Right kidney (tissue), 9 donors: ENCODE results near the gene SLC39A3.

Source experiments
- DNase-seq: peaks from one replicate; pipeline ENCODE4 v3.0.0-alpha.2; 2016
- long read RNA-seq, 8 donors: transcript quantifications; one replicate each; lab custom pipeline, GENCODE V29; 2026

Gene SLC39A3
- long read RNA-seq, donor 1, transcript SLC39A3-201 (3 exons, 1,502 nt), result major isoform, 21 of 23 reads
- long read RNA-seq, donor 1, partial matches to known transcripts, result 0 of 23 reads
- long read RNA-seq, donor 1, other reads (novel, unspliced or antisense), result 0 of 23 reads
- long read RNA-seq, donor 2, transcript SLC39A3-201 (3 exons, 1,502 nt), result major isoform, 11 of 11 reads
- long read RNA-seq, donor 2, partial matches to known transcripts, result 0 of 11 reads
- long read RNA-seq, donor 2, other reads (novel, unspliced or antisense), result 0 of 11 reads
- long read RNA-seq, donor 3, transcript SLC39A3-201 (3 exons, 1,502 nt), result major isoform, 5 of 7 reads
- long read RNA-seq, donor 3, partial matches to known transcripts, result 0 of 7 reads
- long read RNA-seq, donor 3, other reads (novel, unspliced or antisense), result 0 of 7 reads
- long read RNA-seq, donor 4, transcript SLC39A3-201 (3 exons, 1,502 nt), result major isoform, 18 of 20 reads
- long read RNA-seq, donor 4, partial matches to known transcripts, result 0 of 20 reads
- long read RNA-seq, donor 4, other reads (novel, unspliced or antisense), result 0 of 20 reads
- long read RNA-seq, donor 5, transcript SLC39A3-201 (3 exons, 1,502 nt), result major isoform, 18 of 20 reads
- long read RNA-seq, donor 5, partial matches to known transcripts, result 0 of 20 reads
- long read RNA-seq, donor 5, other reads (novel, unspliced or antisense), result 0 of 20 reads
- long read RNA-seq, donor 6, transcript SLC39A3-201 (3 exons, 1,502 nt), result major isoform, 16 of 19 reads
- long read RNA-seq, donor 6, partial matches to known transcripts, result 0 of 19 reads
- long read RNA-seq, donor 6, other reads (novel, unspliced or antisense), result 0 of 19 reads
- long read RNA-seq, donor 7, result 0 reads
- long read RNA-seq, donor 8, transcript SLC39A3-201 (3 exons, 1,502 nt), result major isoform, 17 of 18 reads
- long read RNA-seq, donor 8, partial matches to known transcripts, result 0 of 18 reads
- long read RNA-seq, donor 8, other reads (novel, unspliced or antisense), result 0 of 18 reads

DNA sequence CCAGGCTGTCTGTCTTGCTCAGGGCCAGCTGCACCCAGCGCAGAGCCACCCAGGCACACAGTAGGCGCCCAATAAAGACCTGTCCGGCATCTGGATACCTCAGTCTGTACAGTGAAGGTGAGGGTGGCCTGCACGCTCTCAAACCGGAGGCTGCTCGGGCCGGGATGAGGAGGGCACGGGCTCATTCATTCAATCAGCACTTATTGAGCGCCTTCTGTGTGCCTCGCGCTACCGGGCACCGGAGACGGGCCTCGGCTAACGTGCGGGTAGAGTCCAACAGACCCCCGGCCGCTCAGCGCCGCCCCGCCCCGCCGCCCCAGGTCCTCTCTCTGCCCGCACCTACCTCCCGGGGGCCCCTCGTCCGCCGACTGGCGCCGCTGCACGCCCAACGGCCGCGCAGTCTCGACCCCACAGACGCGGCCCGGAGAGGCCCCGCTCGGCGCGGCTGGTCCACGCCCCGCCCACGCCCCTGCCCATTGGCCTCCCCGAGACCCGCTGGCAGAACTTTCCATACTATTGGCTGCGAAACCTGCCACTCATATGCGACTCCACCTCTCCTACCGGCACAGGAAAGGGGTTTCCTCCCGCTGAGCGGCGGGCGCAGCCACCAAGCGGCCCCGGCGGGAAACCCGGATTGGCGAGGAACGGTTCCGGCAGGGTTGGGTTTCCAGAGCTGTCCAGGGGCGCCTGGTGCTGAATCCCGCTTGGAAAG is at the start of gene SLC39A3:
Gene SLC39A3 (minus strand): TSS at position 416 of the 712 bp plus-strand sequence. CDS start 2,760 bp downstream, outside the sequence.
- DNase-seq, result peak; percentile 85

- no peak for DNase-seq
These were observed 48.4 kb upstream of the SLC39A3 start for GRCh38 chr19:2788237-2788636.

- DNase-seq, result no peak
These were observed 47.3 kb upstream of the SLC39A3 start for GRCh38 chr19:2787115-2787514.

DNA sequence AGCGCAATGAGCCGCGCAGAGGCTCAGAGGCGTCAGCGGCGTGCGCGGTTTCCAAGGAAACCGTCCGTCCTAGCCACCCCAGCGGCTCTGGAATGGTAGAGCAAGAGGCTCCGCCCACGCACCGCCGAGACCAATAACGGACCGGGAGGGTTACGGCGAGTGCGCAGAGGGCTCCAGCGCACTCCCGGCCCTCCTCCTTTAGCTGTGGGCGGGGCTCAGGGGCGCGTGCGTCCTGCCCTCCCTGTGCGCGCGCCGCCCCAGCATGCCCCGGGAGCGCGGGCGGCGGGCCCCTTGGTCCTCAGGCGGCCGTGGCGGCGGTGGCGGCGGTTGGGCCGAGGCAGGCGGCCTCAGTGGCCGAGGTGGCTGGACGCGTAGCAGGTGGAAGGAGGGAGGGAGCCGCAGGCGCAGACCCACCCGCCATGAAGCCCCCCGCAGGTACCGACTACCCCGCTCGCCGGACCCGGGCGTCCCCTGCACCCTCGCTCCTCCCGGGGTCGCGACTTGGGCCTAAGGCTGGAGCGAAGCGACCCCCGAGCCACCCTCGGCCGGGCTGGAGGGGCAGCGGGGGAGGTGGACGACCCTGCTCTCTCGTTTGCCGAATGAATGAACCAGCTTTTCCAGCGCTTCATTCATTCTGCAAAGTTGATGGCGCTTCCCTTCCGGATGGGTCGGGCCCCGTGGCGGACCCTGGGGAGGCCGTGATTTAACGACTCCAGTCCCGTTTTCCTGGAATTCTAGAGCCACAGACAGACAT is 45.6 kb upstream of the SLC39A3 start, which contains the start of gene THOP1:
Gene THOP1 (plus strand): TSS at position 260 of the 754 bp plus-strand sequence. CDS start 160 bp downstream, at position 420.
- peak; percentile 87 for DNase-seq

DNA sequence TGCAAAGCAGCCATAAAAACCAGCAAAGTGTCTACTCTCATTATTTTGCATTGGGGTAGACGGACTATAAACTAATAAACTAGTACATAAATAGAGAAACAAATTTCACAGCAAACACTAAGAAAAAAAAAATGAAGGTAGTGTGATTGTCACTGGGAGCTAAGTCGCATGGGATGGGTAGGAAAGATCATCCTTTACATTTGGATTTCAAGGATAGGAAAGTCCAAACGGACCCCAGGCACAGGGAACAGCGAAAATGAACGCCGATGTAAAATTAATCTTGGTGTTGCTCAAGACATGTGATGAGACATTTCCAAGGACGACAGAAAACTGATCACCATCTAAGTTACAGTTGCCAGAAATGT is 43.9 kb upstream of the SLC39A3 start:
- DNase-seq, result peak; percentile 11

GRCh38 chr19:2782936-2783780 is 43.3 kb upstream of the SLC39A3 start, which contains the start of gene SGTA:
Gene SGTA, minus strand, starts transcription at chr19:2783273. Its CDS starts 14,205 bp downstream, at chr19:2769068.
- peak; percentile 92 for DNase-seq

GRCh38 chr19:2782329-2782935 is 42.6 kb upstream of the SLC39A3 start:
- peak; percentile 10 for DNase-seq

DNA sequence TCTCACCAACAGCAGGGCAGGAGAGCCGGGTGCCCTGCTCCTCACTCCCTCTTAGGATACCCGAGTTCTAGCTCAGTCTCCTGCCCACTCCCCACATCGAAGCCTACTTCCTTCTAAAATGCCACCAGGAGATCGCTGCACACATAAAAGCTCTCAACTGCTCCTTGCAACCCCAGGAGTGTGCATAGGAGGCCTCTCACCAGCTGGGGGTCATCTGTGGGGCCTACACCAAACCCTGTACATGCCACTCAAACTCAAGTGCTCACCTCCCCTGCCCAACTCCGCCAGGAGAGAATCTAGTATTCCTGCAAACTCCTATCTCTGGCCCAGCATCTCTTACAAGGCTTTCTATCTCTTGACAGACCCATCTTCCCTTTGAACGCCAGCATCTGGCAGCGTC is 40.5 kb upstream of the SLC39A3 start:
- DNase-seq, result no peak

DNA sequence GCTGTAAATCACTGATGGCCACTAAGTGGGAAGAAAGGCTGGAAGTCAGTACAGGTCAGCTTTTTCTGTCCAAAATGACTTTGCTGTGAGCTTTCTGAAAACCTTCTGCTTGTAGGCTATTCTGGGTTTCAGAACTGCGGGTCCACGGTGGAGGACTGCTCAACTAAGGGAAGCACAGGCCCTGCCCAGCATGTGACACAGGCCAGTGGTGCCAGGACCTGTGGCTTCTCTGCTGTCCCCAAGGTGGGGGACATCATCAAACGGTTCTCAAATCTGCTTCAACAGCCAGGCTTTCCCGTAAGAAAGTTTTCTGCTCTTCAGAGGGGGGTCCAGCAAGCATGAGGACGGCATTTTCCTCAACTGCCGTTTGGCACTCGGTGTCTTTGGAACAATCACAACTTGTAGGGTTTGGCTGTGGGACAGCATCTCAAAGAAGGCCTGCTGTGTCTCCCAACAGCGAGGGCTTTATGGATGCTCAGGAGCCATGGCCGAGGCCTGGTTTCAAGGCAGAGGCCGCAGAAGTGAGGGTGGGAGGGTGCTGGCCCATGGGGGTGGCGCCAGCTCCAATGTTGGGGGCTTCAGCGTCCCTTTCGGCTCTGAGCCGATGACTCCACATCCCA is 39.4 kb upstream of the SLC39A3 start:
- DNase-seq, result no peak

DNA sequence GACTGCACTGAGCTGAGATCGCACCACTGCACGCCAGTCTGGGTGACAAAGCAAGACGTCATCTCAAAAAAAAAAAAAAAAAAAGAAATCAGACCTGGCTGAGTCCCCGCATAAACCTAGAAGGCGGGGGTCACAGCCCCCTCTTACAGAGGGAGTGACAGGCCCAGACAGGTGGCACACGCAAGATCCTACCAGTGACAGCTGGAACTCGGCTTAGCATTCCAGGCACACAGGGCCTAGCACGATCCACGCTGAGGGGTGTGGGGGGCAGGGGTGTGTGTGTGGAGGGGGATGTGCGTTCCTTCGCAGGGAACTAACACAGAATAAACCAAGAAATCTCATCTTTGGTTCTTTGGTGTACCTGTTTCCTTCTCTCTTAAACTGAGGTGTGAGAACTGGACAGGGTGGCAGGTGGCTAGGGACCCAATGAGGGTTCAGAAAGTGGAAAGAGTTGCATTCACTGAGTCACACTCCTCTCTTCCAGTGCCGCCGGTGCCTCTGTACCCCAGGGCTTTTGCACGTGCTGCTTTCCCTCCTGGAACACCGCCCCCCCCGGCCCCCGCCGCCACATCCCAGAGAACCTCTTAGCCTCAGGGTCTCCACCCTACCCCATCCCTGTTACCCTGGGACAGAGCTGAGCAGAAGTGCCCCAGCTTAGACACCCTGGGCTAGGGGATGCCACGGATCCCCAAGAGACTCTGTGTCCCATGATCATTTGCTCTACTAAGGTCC is 38.3 kb upstream of the SLC39A3 start:
- DNase-seq, result no peak

- DNase-seq, result no peak
These were observed 36.0 kb upstream of the SLC39A3 start for GRCh38 chr19:2775556-2776430.

DNA sequence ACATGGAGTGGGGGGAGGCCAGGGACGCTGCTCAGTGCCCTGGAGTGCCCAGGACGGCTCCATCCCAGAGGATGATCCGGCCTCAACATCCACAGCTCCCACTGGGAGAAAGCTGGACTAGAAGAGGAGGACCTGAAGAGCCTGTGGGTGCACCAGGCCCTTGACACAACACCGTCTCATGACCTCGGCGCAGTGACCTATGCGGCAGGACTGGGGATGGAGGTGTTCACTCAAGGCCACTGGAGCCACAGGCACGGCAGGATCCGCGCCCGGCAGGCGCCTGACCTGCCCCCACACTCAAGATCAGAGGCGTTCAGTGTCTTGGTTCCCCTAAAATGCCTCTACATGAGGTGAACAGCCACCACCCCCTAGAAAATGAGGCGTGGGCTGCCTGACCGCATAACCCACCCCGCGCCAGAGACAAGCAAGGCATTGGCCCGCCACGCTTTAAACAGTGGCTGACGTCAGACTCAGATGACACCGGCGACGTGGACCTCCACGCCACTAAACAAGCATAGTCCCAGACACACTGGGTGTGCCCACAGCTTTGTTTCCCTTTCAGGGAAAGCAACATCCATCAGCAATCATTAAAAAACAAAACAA is 35.2 kb upstream of the SLC39A3 start:
- no peak for DNase-seq

DNA sequence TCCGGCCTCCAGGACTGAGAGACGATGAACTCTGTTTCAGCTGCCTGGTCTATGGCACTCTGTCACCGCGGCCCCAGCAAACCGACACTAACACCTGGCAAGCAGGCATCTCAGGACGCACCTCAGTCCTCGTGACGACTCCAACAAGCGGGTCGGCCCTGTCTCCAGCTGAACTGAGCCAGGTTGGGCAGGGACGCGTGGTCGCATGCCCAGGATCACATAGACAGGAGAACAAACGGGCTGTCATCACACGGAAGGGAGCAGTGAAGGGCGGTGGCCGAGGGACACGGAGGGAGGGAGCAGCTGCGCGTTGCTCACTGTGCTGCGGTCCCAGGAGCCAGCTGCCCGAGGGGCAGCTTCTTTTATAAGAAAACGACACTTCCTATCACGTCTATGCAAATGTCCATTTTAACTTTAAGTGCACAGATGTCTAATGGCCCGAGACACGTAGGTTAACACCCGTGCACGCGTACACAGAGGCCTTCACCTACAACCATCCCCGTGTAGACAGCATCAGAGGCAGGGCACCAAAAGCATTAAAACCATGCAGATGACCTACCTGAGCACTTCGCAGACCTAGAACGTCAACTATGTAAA is 34.4 kb upstream of the SLC39A3 start:
- DNase-seq, result no peak

DNA sequence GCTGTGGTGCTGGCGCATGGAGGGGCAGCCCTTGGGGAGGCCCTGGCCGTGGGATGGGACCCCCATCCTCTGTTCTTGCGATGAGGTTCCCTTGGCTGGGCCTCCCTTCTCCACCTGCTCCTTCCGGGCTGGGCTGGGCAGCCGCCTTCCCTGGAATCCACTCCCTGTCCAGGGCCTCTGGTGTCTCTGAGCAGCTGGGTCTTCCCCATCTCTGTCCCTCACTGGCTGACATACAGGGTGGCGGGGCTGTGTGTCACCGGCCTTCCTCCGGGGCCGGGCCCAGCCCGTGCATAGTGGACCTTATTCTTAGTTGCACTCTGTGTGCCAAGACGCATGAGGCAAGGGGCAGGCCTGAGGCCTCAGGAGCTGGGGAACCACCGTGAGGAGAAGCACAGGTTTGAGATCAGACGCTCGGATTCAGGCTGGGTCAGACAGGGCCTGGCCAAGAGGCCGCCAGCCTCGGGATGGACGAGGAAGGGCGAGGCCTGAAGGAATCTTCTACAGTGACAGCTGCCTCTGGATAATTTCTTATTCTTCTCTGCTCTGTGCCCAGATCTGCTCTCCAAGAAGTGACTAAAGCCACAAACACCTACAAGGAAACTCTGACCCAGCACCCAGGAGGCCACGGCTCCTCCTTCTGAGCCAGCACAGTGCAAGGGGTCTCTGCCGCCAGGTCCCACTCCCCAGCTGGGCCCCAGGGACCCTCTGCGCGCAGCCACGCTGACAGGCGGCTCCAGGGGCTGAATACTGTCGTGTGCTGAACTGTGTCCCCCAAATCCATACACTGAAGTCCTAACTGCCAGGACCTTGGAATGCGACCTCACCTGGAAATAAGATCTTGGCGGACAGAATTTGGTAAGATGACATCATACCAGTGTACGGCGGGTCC is 32.2 kb upstream of the SLC39A3 start:
- DNase-seq, result no peak
